Psoas muscle (tissue), 8 donors: Measurements from ENCODE around the gene AREL1. TPM values are rescaled to one million over a fixed set of nuclear protein-coding genes. Genes with fewer than 3 reads are reported as not detected.

Experiments
- ATAC-seq, 4 donors: fragments of 200-7000 bp; cut with Tn5 transposase; one replicate each; pipeline ENCODE4 v1.9.1; 2020; ENCODE audit warnings: moderate library complexity in 3 of 4, mild to moderate bottlenecking in 2 of 4
- DNase-seq, 2 donors: peaks; one replicate each; pipeline ENCODE4 v3.0.0-alpha.2; 2020
- H3K27ac ChIP-seq: fragments of 200-600 bp; one replicate; pipeline ENCODE4 v1.8.0; 2022
- H3K27me3 ChIP-seq, 3 donors: fragments of 200-600 bp in 1 of 3; one replicate each; pipeline versions ENCODE4 v1.6.1 to v1.8.0; 2013 to 2022; ENCODE audit warnings: low read length in 2 of 3, mild to moderate bottlenecking in 2 of 3, moderate library complexity in 1 of 3; ENCODE audit not compliant: insufficient read depth in 3 of 3
- H3K36me3 ChIP-seq, 2 donors: fragments of 200-600 bp in 1 of 2; one replicate each; pipeline versions ENCODE4 v1.6.1 to v1.8.0; 2013 to 2022; ENCODE audit warnings: low read depth in 1 of 2, mild to moderate bottlenecking in 1 of 2, moderate library complexity in 1 of 2; ENCODE audit not compliant: insufficient read depth in 1 of 2
- H3K4me1 ChIP-seq: fragments of 200-600 bp; one replicate; pipeline ENCODE4 v1.8.0; 2022
- H3K4me3 ChIP-seq: fragments of 200-600 bp; one replicate; pipeline ENCODE4 v1.8.0; 2022; ENCODE audit warnings: mild to moderate bottlenecking
- H3K9me3 ChIP-seq: fragments of 200-600 bp; one replicate; pipeline ENCODE4 v1.8.0; 2022
- WGBS, 3 donors: extraction: QIAGEN DNeasy Blood & Tissue Kit; methylation state at CpG; one replicate each; pipeline versions ENCODE4 v1.1.6 to v1.1.7; 2013; 5-methylcytosine and 5-hydroxymethylcytosine counted together
- intact Hi-C, 2 donors: fragments of 100-400 bp; cut with DNase I; formaldehyde crosslinking; loops; one replicate each; pipeline versions ENCODE4 v1.11.0 to v1.14.2; 2022
- polyA plus RNA-seq, 3 donors: library from polyadenylated mRNA; stranded (reverse); fragments of 200-250 nt; gene quantifications; one replicate each; pipeline ENCODE4 v1.2.3, GENCODE V29; 2013
- total RNA-seq, 4 donors: library from RNA; stranded (reverse); fragmentation: NEBNext Ultra II Directional in 2 of 4; extraction: Animal tissue kit (Norgen Biotek cat#: 25700) in 2 of 4; gene quantifications; one replicate each; pipeline versions ENCODE4 v1.2.1 to v1.2.4, GENCODE V29; 2021 to 2023
- TF ChIP-seq, protein P1 (sequence below): fragments of 200-600 bp; IDR thresholded peaks from one replicate; pipeline ENCODE4 v1.8.0; 2022; ENCODE audit warnings: antibody characterized with exemption
- donor health status: healthy with polysubstance abuse.
- donor health status: DM: no; HTN: no; CAD: no; lungs with moderate emphysema.
- donor health status: Bipolar disorder and iron deficiency.
- donor health status: healthy.
- donor health status: DM: yes; HTN: yes; CAD: no.
- donor health status: DM: no; HTN: no; CAD: no.
- donor health status: DM: no; HTN: no; CAD: no.
- donor health status: DM: yes; HTN: yes; CAD: no.

Gene AREL1
- total and polyA plus RNA-seq, 7 donors, result 8.5 to 24.6 (median 15.4) TPM

GRCh38 chr14:74682169-74682952, 30.5 kb downstream of the AREL1 start:
- no peak for DNase-seq
- H3K4me3 ChIP-seq, result no peak overlapping the region
- no peaks in the 10 kb centered on the region for H3K27me3 ChIP-seq
- H3K36me3 ChIP-seq, result peaks cover 6 to 52% of the 10 kb centered on the region in 2 donors
- no peak overlapping the region for H3K27ac ChIP-seq
- intact Hi-C loops, result no loop called here
- ATAC-seq, result no peak
- no peaks in the 10 kb centered on the region for H3K9me3 ChIP-seq
- no peaks in the 10 kb centered on the region for H3K4me1 ChIP-seq
- TF ChIP-seq, protein P1, sequence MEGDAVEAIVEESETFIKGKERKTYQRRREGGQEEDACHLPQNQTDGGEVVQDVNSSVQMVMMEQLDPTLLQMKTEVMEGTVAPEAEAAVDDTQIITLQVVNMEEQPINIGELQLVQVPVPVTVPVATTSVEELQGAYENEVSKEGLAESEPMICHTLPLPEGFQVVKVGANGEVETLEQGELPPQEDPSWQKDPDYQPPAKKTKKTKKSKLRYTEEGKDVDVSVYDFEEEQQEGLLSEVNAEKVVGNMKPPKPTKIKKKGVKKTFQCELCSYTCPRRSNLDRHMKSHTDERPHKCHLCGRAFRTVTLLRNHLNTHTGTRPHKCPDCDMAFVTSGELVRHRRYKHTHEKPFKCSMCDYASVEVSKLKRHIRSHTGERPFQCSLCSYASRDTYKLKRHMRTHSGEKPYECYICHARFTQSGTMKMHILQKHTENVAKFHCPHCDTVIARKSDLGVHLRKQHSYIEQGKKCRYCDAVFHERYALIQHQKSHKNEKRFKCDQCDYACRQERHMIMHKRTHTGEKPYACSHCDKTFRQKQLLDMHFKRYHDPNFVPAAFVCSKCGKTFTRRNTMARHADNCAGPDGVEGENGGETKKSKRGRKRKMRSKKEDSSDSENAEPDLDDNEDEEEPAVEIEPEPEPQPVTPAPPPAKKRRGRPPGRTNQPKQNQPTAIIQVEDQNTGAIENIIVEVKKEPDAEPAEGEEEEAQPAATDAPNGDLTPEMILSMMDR, result no peak
- WGBS, 3 donors, result 88 to 91% (median 89%) methylated on average over 10 of the region's 10 CpGs

- Histone ChIP-seq H3K9me3 (no peaks in the 10 kb centered on the region), H3K4me1 (peaks cover 11% of the 10 kb centered on the region), H3K36me3 (peaks cover 16 to 69% of the 10 kb centered on the region in 2 donors), H3K27me3 (no peaks in the 10 kb centered on the region), H3K4me3 (no peak overlapping the region), H3K27ac (no peak overlapping the region)
- DNase-seq, result no peak
- TF ChIP-seq, protein P1, result no peak
- no peak for ATAC-seq
- intact Hi-C loops, result no loop called here
Measured at GRCh38 chr14:74675219-74675618, 37.7 kb downstream of the AREL1 start.

DNA sequence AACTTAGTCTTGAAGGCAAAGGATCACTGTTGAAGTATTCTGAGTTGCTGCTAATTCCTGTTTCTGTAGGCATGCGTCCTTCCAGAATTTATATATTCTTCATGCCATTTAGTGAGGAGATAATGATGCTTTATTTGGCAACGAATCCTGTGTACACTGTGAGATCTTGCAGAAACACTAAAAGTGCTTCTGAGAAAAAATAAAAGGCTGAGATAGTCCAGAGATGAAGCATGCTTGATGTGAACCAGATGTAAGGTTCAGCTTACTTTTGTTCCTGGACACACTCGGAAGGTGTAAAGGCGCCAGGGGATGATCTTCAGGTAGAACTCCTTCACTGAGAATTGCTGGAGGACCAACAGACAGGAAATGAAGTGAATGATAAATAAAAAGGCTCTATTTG, 39.1 kb downstream of the AREL1 start:
- TF ChIP-seq, protein P1, result no peak
- Histone ChIP-seq H3K4me3 (no peak overlapping the region), H3K27me3 (no peaks in the 10 kb centered on the region), H3K27ac (no peak overlapping the region), H3K4me1 (peaks cover 11% of the 10 kb centered on the region), H3K9me3 (no peaks in the 10 kb centered on the region), H3K36me3 (peaks cover 23 to 83% of the 10 kb centered on the region in 2 donors)
- ATAC-seq (no peak), DNase-seq (no peak)
- WGBS, 3 donors, result 91 to 96% (median 95%) methylated on average over 4 of the region's 4 CpGs
- intact Hi-C loops, result no loop called here

- ATAC-seq, result peak; percentile 82 to 91 (median 88)
- Histone ChIP-seq H3K36me3 (peaks cover 25 to 97% of the 10 kb centered on the region in 2 donors), H3K9me3 (no peaks in the 10 kb centered on the region), H3K27me3 (no peaks in the 10 kb centered on the region), H3K4me3 (no peak overlapping the region), H3K4me1 (peaks cover 11% of the 10 kb centered on the region), H3K27ac (peak overlapping the region; percentile 76)
- TF ChIP-seq, protein P1, result no peak
- no peak for DNase-seq
- WGBS, 3 donors, result 33 to 49% (median 34%) methylated on average over 4 of the region's 4 CpGs
- intact Hi-C loops, result no loop called here
Measured at GRCh38 chr14:74671789-74672188, 41.1 kb downstream of the AREL1 start.
